Sigmoid colon (tissue), 7 donors: Measurements from ENCODE around the gene SYT17. TPM values are rescaled to one million over a fixed set of nuclear protein-coding genes. Genes with fewer than 3 reads are reported as not detected.

ENCODE experiments used
- DNase-seq: peaks from one replicate; pipeline ENCODE4 v3.0.0-alpha.2; 2019
- H3K27ac ChIP-seq, 4 donors: fragments of 200-600 bp; sonication (generic); one replicate each; pipeline ENCODE4 v1.5.1; 2016 to 2019; ENCODE audit warnings: mild to moderate bottlenecking in 1 of 4
- H3K27me3 ChIP-seq, 3 donors: fragments of 200-600 bp; sonication (generic); one replicate each; pipeline ENCODE4 v1.5.1; 2019; ENCODE audit warnings: mild to moderate bottlenecking in 1 of 3
- H3K36me3 ChIP-seq, 4 donors: fragments of 200-600 bp; sonication (generic); one replicate each; pipeline ENCODE4 v1.5.1; 2016 to 2019
- H3K4me1 ChIP-seq, 4 donors: fragments of 200-600 bp; sonication (generic); one replicate each; pipeline ENCODE4 v1.5.1; 2017 to 2019
- H3K4me3 ChIP-seq, 4 donors: fragments of 200-600 bp; sonication (generic); one replicate each; pipeline ENCODE4 v1.5.1; 2017 to 2019; ENCODE audit warnings: mild to moderate bottlenecking in 2 of 4, moderate library complexity in 1 of 4
- H3K9me3 ChIP-seq, 4 donors: fragments of 200-600 bp in 3 of 4; sonication (generic) in 3 of 4; one replicate each; pipeline versions ENCODE4 v1.5.1 to v1.6.1; 2013 to 2019
- CTCF ChIP-seq, 4 experiments: fragments of 450-650 bp in 3 of 4; fragments of 200-600 bp in 1 of 4; IDR thresholded peaks; one replicate each; pipeline ENCODE4 v1.5.1; 2016 to 2019; ENCODE audit warnings: antibody characterized with exemption in 4 of 4, mild to moderate bottlenecking in 3 of 4, moderate library complexity in 2 of 4
- EP300 ChIP-seq, 4 donors: sonication (generic); formaldehyde crosslinking; IDR thresholded peaks; one replicate each; pipeline ENCODE4 v1.6.1; 2017; ENCODE audit warnings: antibody characterized with exemption in 4 of 4
- POLR2A ChIP-seq, 2 donors: fragments of 450-650 bp; IDR thresholded peaks; one replicate each; pipeline ENCODE4 v1.6.1; 2016; ENCODE audit warnings: antibody characterized with exemption in 2 of 2, mild to moderate bottlenecking in 2 of 2, moderate library complexity in 2 of 2
- POLR2AphosphoS5 ChIP-seq, 4 donors: sonication (generic); formaldehyde crosslinking; IDR thresholded peaks; one replicate each; pipeline ENCODE4 v1.6.1; 2017; ENCODE audit warnings: antibody characterized with exemption in 4 of 4
- WGBS, 2 donors: extraction: QIAGEN DNeasy Blood & Tissue Kit; methylation state at CpG; one replicate each; pipeline ENCODE4 v1.1.7; 2013; 5-methylcytosine and 5-hydroxymethylcytosine counted together
- intact Hi-C: fragments of 100-400 bp; cut with DNase I; formaldehyde crosslinking; loops from one replicate; pipeline ENCODE4 v1.15.1; 2023
- polyA plus RNA-seq, 3 donors: library from polyadenylated mRNA; stranded (reverse); fragments of 200-250 nt; gene quantifications; one replicate each; pipeline ENCODE4 v1.2.3, GENCODE V29; 2013
- total RNA-seq, 4 donors: library from RNA; depleted of rRNA; stranded (reverse); fragments of >200 nt; gene quantifications; one replicate each; pipeline ENCODE4 v1.1.0, GENCODE V29; 2016
- donor health status: healthy with polysubstance abuse.
- donor health status: Bipolar disorder and iron deficiency.
- donor health status: healthy.

Gene SYT17
- total and polyA plus RNA-seq, 7 donors = 0.68 to 7.6 (median 2.2) TPM

GRCh38 chr16:19295393-19295792 lies 127.4 kb downstream of the SYT17 start:
- Histone ChIP-seq H3K27ac (no peak overlapping the region), H3K4me1 (no peaks in the 10 kb centered on the region), H3K4me3 (no peak overlapping the region), H3K36me3 (no peaks in the 10 kb centered on the region), H3K9me3 (no peaks in the 10 kb centered on the region), H3K27me3 (no peaks in the 10 kb centered on the region)
- TF ChIP-seq POLR2AphosphoS5 (IDR thresholded peaks at IDR 0.05) (no peak), EP300 (IDR thresholded peaks at IDR 0.05) (no peak), CTCF (IDR thresholded peaks at IDR 0.05) (no peak), POLR2A (IDR thresholded peaks at IDR 0.05) (no peak)
- WGBS, 2 donors = 46% methylated on average over 2 of the region's 2 CpGs
- no peak for DNase-seq
- intact Hi-C loops = no loop called here

- no peak overlapping the region for H3K4me3 ChIP-seq
- H3K27me3 ChIP-seq = no peaks in the 10 kb centered on the region
- H3K9me3 ChIP-seq = no peaks in the 10 kb centered on the region
- no peak for TF ChIP-seq POLR2A (IDR thresholded peaks at IDR 0.05)
- no peak for TF ChIP-seq CTCF (IDR thresholded peaks at IDR 0.05)
- no peak for TF ChIP-seq EP300 (IDR thresholded peaks at IDR 0.05)
- no peak for TF ChIP-seq POLR2AphosphoS5 (IDR thresholded peaks at IDR 0.05)
- no peak overlapping the region for H3K27ac ChIP-seq
- 81 to 90% methylated on average over 1 of the region's 1 CpG for WGBS, 2 donors
- no peaks in the 10 kb centered on the region for H3K4me1 ChIP-seq
- DNase-seq = no peak
- no peaks in the 10 kb centered on the region for H3K36me3 ChIP-seq
- intact Hi-C loops = no loop called here
These were observed 129.4 kb downstream of the SYT17 start for GRCh38 chr16:19297454-19297853.

- Histone ChIP-seq H3K27ac (no peak overlapping the region), H3K27me3 (no peaks in the 10 kb centered on the region), H3K36me3 (no peaks in the 10 kb centered on the region), H3K4me1 (no peaks in the 10 kb centered on the region), H3K4me3 (no peak overlapping the region), H3K9me3 (no peaks in the 10 kb centered on the region)
- TF ChIP-seq EP300 (IDR thresholded peaks at IDR 0.05) (no peak), POLR2AphosphoS5 (IDR thresholded peaks at IDR 0.05) (no peak), CTCF (IDR thresholded peaks at IDR 0.05) (no peak), POLR2A (IDR thresholded peaks at IDR 0.05) (no peak)
- intact Hi-C loops = no loop called here
- no peak for DNase-seq
- WGBS, 2 donors = 68 to 91% methylated on average over 2 of the region's 2 CpGs
These were observed 131.5 kb downstream of the SYT17 start for GRCh38 chr16:19299565-19299964.

- no peak overlapping the region for H3K27ac ChIP-seq
- intact Hi-C loops = no loop called here
- DNase-seq = no peak
- no peaks in the 10 kb centered on the region for H3K9me3 ChIP-seq
- TF ChIP-seq EP300 (IDR thresholded peaks at IDR 0.05) = no peak
- no peaks in the 10 kb centered on the region for H3K4me1 ChIP-seq
- no peak overlapping the region for H3K4me3 ChIP-seq
- H3K36me3 ChIP-seq = no peaks in the 10 kb centered on the region
- WGBS, 2 donors = 0 to 35% methylated on average over 1 of the region's 1 CpG
- H3K27me3 ChIP-seq = no peaks in the 10 kb centered on the region
These were observed 133.9 kb downstream of the SYT17 start for GRCh38 chr16:19301931-19302330.

- no peaks in the 10 kb centered on the region for H3K27me3 ChIP-seq
- no peaks in the 10 kb centered on the region for H3K9me3 ChIP-seq
- WGBS, 2 donors = 42 to 79% methylated on average over 2 of the region's 2 CpGs
- TF ChIP-seq POLR2AphosphoS5 (IDR thresholded peaks at IDR 0.05) = no peak
- TF ChIP-seq EP300 (IDR thresholded peaks at IDR 0.05) = no peak
- TF ChIP-seq POLR2A (IDR thresholded peaks at IDR 0.05) = no peak
- TF ChIP-seq CTCF (IDR thresholded peaks at IDR 0.05) = no peak
- intact Hi-C loops = no loop called here
- H3K4me1 ChIP-seq = no peaks in the 10 kb centered on the region
- no peaks in the 10 kb centered on the region for H3K36me3 ChIP-seq
- no peak for DNase-seq
- no peak overlapping the region for H3K4me3 ChIP-seq
- H3K27ac ChIP-seq = no peak overlapping the region
These were observed 136.7 kb downstream of the SYT17 start for GRCh38 chr16:19304750-19305149.
